GM12878 (cell line): ENCODE data around the gene FCHSD2. TPM values are rescaled to one million over a fixed set of nuclear protein-coding genes. Genes with fewer than 3 reads are reported as not detected.
A peak's percentile ranks its signal among the peaks of the same experiment; 100 is the strongest.

Experiments
- ATAC-seq: fragments of 200-7000 bp; cut with Tn5 transposase; 3 replicates; pipeline ENCODE4 v1.9.1; 2020; ENCODE audit warnings: mild to moderate bottlenecking, moderate library complexity
- BruUV-seq: library from RNA; stranded (reverse); fragments of 400-500 nt; replicated peaks from 2 replicates; lab custom pipeline; 2021; lab: Mats Ljungman, UMichigan
- CTCF ChIA-PET: fragments of 300-600 bp; sonication (Branson Sonifier 250); formaldehyde crosslinking; extraction: SDS; loops from one replicate; lab custom pipeline; 2021; ENCODE audit warnings: inconsistent platforms; lab: Yijun Ruan, JAX
- POLR2A ChIA-PET: fragments of 350-600 bp; formaldehyde crosslinking; extraction: SDS; loops from one replicate; lab custom pipeline; 2021; ENCODE audit warnings: inconsistent platforms; lab: Charles Lee
- RAD21 ChIA-PET: fragments of 300-600 bp; sonication (Branson Sonifier 250); formaldehyde crosslinking; loops from one replicate; lab custom pipeline; 2023; ENCODE audit warnings: antibody characterized with exemption; ENCODE audit not compliant: unreplicated experiment; lab: Charles Lee
- SMC1A ChIA-PET: fragments of 300-600 bp; sonication (Branson Sonifier 250); formaldehyde crosslinking; loops from one replicate; lab custom pipeline; 2023; ENCODE audit not compliant: unreplicated experiment, uncharacterized antibody; lab: Charles Lee
- DNase-seq: peaks from one replicate; pipeline ENCODE4 v3.0.0-alpha.2; 2011; ENCODE audit warnings: low read depth, low spot score
- FAIRE-seq: peaks from 3 replicates; lab custom pipeline; 2011; peaks lifted over from hg19 to GRCh38; lab: Jason Lieb, UNC
- H2AFZ ChIP-seq: 2 replicates; pipeline ENCODE4 v1.6.0; 2011; ENCODE audit warnings: low read depth, low read length, control low read depth; ENCODE audit not compliant: control insufficient read depth
- H3K27ac ChIP-seq: 2 replicates; pipeline ENCODE4 v1.5.1; 2011; ENCODE audit warnings: control low read depth; ENCODE audit not compliant: control insufficient read depth, insufficient read depth
- H3K27me3 ChIP-seq, 2 experiments: replicated peaks in 1 of 2; 2 replicates each; pipeline versions ENCODE4 v1.6.0 to v1.6.1; 2011; ENCODE audit warnings: low read length in 1 of 2; ENCODE audit not compliant: control insufficient read depth in 2 of 2, insufficient read depth in 2 of 2
- H3K36me3 ChIP-seq, 2 experiments: 2 replicates each; pipeline ENCODE4 v1.5.1; 2011; ENCODE audit warnings: low read length in 1 of 2; ENCODE audit not compliant: control insufficient read depth in 2 of 2, insufficient read depth in 2 of 2
- H3K4me1 ChIP-seq: 2 replicates; pipeline ENCODE4 v1.6.1; 2011; ENCODE audit warnings: mild to moderate bottlenecking, low read length, moderate library complexity, mixed read lengths; ENCODE audit not compliant: control insufficient read depth, insufficient read depth
- H3K4me2 ChIP-seq: 2 replicates; pipeline ENCODE4 v1.6.0; 2011; ENCODE audit warnings: control low read depth; ENCODE audit not compliant: control insufficient read depth, insufficient read depth
- H3K4me3 ChIP-seq: fragments of 200-600 bp; sonication (generic); 2 replicates; pipeline ENCODE4 v1.5.1; 2016
- H3K79me2 ChIP-seq: 2 replicates; pipeline ENCODE4 v1.6.0; 2011; ENCODE audit warnings: low read length; ENCODE audit not compliant: control insufficient read depth, insufficient read depth
- H3K9ac ChIP-seq: 2 replicates; pipeline ENCODE4 v1.8.0; 2011; ENCODE audit warnings: low read length, control low read depth, mixed read lengths; ENCODE audit not compliant: control insufficient read depth, insufficient read depth
- H3K9me3 ChIP-seq: replicated peaks from 3 replicates; pipeline ENCODE4 v1.5.1; 2011; ENCODE audit warnings: mild to moderate bottlenecking, low read length; ENCODE audit not compliant: control insufficient read depth, insufficient read depth
- H4K20me1 ChIP-seq: 2 replicates; pipeline ENCODE4 v1.6.0; 2011; ENCODE audit not compliant: control insufficient read depth, insufficient read depth
- BCL11A ChIP-seq: IDR thresholded peaks from 2 replicates; pipeline ENCODE4 v1.6.1; 2011; ENCODE audit warnings: low read depth, low read length
- GATAD2B ChIP-seq: fragments of 450-650 bp; conservative IDR thresholded peaks from 2 replicates; pipeline ENCODE4 v1.6.1; 2017; ENCODE audit warnings: low read depth, mild to moderate bottlenecking, moderate library complexity
- NRF1 ChIP-seq: conservative IDR thresholded peaks from 2 replicates; pipeline ENCODE4 v1.6.1; 2011; ENCODE audit warnings: mild to moderate bottlenecking, low read depth, low read length, improper control_type of control experiment
- POU2F2 ChIP-seq: IDR thresholded peaks from 3 replicates; pipeline ENCODE4 v1.6.1; 2011; ENCODE audit warnings: low read depth, mild to moderate bottlenecking, low read length, borderline replicate concordance
- RCOR1 ChIP-seq: conservative IDR thresholded peaks from 2 replicates; pipeline ENCODE4 v1.6.1; 2012; ENCODE audit warnings: low read depth, low read length, improper control_type of control experiment
- RELA ChIP-seq: fragments of 450-650 bp; IDR thresholded peaks from 2 replicates; pipeline ENCODE4 v1.8.0; 2014; ENCODE audit warnings: borderline replicate concordance; ENCODE audit not compliant: partially characterized antibody
- STAT1 ChIP-seq: fragments of 450-650 bp; conservative IDR thresholded peaks from 2 replicates; pipeline ENCODE4 v1.6.1; 2014; ENCODE audit warnings: antibody characterized with exemption, mild to moderate bottlenecking
- TBL1XR1 ChIP-seq: IDR thresholded peaks from 2 replicates; pipeline ENCODE4 v1.6.1; 2012; ENCODE audit warnings: low read depth, low read length, improper control_type of control experiment
- ZNF622 ChIP-seq: fragments of 450-650 bp; IDR thresholded peaks from 2 replicates; pipeline ENCODE4 v1.6.1; 2017; ENCODE audit warnings: mild to moderate bottlenecking, inconsistent platforms
- WGBS: methylation state at CpG from one replicate; pipeline ENCODE4 v1.1.6; 2016; ENCODE audit warnings: low lambda C conversion rate; ENCODE audit not compliant: insufficient replicate concordance, insufficient coverage; ENCODE audit errors: missing lambda C conversion rate; 5-methylcytosine and 5-hydroxymethylcytosine counted together
- in situ Hi-C: fragments of 300-500 bp; cut with MboI; formaldehyde crosslinking; loops from 9 replicates; pipeline ENCODE4 v1.14.3; 2018; ENCODE audit warnings: mixed read lengths
- intact Hi-C: fragments of 100-400 bp; cut with micrococcal nuclease; formaldehyde crosslinking; loops from one replicate; pipeline ENCODE4 v1.14.2; 2022; ENCODE audit not compliant: unreplicated experiment
- polyA plus RNA-seq, 11 experiments: library from polyadenylated mRNA; depleted of rRNA in 4 of 11; unstranded in 6 of 11; stranded (reverse) in 5 of 11; fragments of >200 nt; fragmentation: Nextera tagmentation in 4 of 11; fragmentation: Illumina TruSeq in 1 of 11; extraction: Ambion mirVana in 4 of 11; extraction: Trizol in 1 of 11; gene quantifications; 1 replicate in 1 of 11; 2 replicates in 10 of 11; pipeline versions ENCODE4 v1.2.1 to v1.2.3, GENCODE V29; 2011 to 2016; ENCODE audit warnings: inconsistent platforms in 2 of 11, missing spikeins in 2 of 11, low read depth in 1 of 11
- total RNA-seq, 4 experiments: library from RNA; depleted of rRNA in 3 of 4; stranded (reverse); fragments of >200 nt in 3 of 4; fragmentation: Illumina TruSeq in 1 of 4; extraction: Trizol in 1 of 4; gene quantifications; 2 replicates each; pipeline versions ENCODE4 v1.2.1 to v1.2.3, GENCODE V29; 2013 to 2021
- TF ChIP-seq, protein P1 (sequence below): fragments of 450-650 bp; IDR thresholded peaks from 2 replicates; pipeline ENCODE4 v1.6.1; 2017; ENCODE audit warnings: antibody characterized with exemption, mild to moderate bottlenecking, moderate library complexity

Gene FCHSD2
- total and polyA plus RNA-seq, 10 of the 15 experiments (the other 5 are each of a cell fraction or from before 2014, with no cell fraction given) = 13.2 to 89.8 (median 47.8) TPM

DNA sequence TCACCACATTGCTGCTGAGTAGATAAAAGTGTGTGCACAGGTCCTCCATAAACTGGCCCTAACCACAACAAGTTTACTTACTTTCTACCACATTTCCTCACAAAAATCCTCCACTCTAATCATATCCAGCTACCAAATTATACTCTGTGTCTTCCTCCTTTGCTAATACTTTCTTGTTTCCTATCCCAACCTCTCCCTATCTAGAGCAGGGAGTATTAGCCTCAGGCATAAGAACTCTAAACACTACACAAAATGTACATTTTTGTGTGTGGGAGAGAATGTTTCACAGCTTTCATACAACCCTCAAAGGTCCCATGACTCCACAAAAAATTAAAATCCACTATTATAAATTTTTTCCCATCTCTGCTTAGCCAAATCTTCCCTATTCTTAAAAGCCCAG, 255.5 kb downstream of the FCHSD2 start (continued):
- TF ChIP-seq, protein P1, sequence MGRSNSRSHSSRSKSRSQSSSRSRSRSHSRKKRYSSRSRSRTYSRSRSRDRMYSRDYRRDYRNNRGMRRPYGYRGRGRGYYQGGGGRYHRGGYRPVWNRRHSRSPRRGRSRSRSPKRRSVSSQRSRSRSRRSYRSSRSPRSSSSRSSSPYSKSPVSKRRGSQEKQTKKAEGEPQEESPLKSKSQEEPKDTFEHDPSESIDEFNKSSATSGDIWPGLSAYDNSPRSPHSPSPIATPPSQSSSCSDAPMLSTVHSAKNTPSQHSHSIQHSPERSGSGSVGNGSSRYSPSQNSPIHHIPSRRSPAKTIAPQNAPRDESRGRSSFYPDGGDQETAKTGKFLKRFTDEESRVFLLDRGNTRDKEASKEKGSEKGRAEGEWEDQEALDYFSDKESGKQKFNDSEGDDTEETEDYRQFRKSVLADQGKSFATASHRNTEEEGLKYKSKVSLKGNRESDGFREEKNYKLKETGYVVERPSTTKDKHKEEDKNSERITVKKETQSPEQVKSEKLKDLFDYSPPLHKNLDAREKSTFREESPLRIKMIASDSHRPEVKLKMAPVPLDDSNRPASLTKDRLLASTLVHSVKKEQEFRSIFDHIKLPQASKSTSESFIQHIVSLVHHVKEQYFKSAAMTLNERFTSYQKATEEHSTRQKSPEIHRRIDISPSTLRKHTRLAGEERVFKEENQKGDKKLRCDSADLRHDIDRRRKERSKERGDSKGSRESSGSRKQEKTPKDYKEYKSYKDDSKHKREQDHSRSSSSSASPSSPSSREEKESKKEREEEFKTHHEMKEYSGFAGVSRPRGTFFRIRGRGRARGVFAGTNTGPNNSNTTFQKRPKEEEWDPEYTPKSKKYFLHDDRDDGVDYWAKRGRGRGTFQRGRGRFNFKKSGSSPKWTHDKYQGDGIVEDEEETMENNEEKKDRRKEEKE = no peak
- no peak for TF ChIP-seq GATAD2B
- TF ChIP-seq TBL1XR1 = no peak
- TF ChIP-seq STAT1 = no peak
- TF ChIP-seq RELA = no peak

DNA sequence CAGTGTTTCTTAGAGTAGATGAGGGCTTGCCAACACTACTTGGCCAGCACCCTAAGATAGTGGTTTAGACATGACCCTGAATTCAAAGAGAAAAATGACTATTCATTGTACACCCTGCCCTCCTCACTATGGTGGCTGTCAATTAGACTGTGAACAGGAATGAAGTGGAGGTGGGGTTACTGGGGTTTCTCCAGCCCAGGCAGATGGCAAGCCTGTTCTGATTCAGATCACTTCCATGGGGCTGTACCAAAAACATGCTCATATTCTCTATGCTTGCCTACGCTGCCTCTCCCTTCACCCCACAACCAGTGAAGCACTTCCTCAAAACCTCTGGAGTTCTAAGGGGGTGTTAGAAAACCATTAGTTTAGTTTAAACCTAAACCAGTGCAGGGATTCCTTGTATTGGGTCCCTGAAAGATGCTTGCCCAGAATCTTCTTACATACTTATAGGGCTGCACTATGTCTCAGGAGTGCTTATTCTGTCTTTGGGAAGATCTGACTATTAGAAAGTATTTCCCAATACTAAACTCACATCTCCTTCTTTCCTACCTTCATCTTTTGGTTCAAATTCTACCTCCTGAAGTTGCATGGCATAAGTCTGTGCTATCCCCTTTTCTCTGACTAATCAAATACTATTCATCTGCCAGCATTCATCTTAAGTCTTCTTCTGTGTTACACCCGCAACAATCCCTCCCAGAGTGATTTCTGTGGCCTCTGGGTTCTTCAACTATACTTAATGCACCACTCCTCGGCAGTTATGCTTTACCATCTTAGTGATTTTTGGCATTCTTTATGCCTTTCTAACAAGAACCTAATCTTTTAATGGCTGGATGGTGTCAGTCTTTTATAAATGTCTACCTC, 256.1 kb downstream of the FCHSD2 start:
- ChIA-PET POLR2A (no interaction called here), CTCF (interaction anchor here (0.8 to 1.5 kb wide), 5 partner anchors 8 to 292 kb away, joined by 3 to 5 read pairs (median 3); no protein-coding TSS in a partner anchor), SMC1A (interaction anchor here (0.8 to 0.9 kb wide), 2 partner anchors 13 to 252 kb away, joined by 3 read pairs; no protein-coding TSS in a partner anchor)
- Histone ChIP-seq H3K9ac (no peak overlapping the region), H3K4me1 (no peaks in the 10 kb centered on the region), H3K4me3 (no peak overlapping the region), H3K9me3 (no peaks in the 10 kb centered on the region), H3K4me2 (no peak overlapping the region), H2AFZ (no peak overlapping the region), H3K36me3 (peaks cover 5 to 34% of the 10 kb centered on the region in 2 experiments)
- WGBS = 83% methylated on average over 3 of the region's 3 CpGs
- no peak for DNase-seq
- FAIRE-seq = no peak
- TF ChIP-seq RCOR1 = no peak
- no peak for TF ChIP-seq ZNF622
- no peak for TF ChIP-seq BCL11A
- TF ChIP-seq POU2F2 = no peak
- no peak for TF ChIP-seq NRF1
- TF ChIP-seq, all 136 proteins: peak for 0
- Histone ChIP-seq H3K79me2 (no peaks in the 10 kb centered on the region), H3K27ac (no peak overlapping the region), H4K20me1 (no peaks in the 10 kb centered on the region), H3K27me3 (no peaks in the 10 kb centered on the region)
- intact Hi-C loops (no loop called here), in situ Hi-C loops (no loop called here)
- no peak for ATAC-seq
- BruUV-seq = TSS peak; percentile 27
- RAD21 ChIA-PET = no interaction called here
